HG03103 (cell line): ENCODE data around the gene PRKAR1B.
"Not testable (repeated sequence)": the region's sequence is repeated elsewhere in the genome, so short reads cannot be mapped to it uniquely, and the experiment has no call there.

Experiments
- ATAC-seq: cut with Tn5 transposase; IDR thresholded peaks from one replicate; pipeline ENCODE4 v1.9.1; 2021; ENCODE audit warnings: low read depth; ENCODE audit not compliant: unreplicated experiment

The PRKAR1B gene

GRCh38 chr7:630111-630511, 97.0 kb downstream of the PRKAR1B start:
- no peak for ATAC-seq

- no peak for ATAC-seq
These were observed 98.3 kb downstream of the PRKAR1B start for GRCh38 chr7:628826-629225.

GRCh38 chr7:628402-628763, 98.7 kb downstream of the PRKAR1B start:
- no peak for ATAC-seq

GRCh38 chr7:627661-628401, 99.2 kb downstream of the PRKAR1B start:
- no peak for ATAC-seq

GRCh38 chr7:625376-625971, 101.6 kb downstream of the PRKAR1B start:
- ATAC-seq: no peak

GRCh38 chr7:623464-623863, 103.6 kb downstream of the PRKAR1B start:
- no peak for ATAC-seq

- no peak for ATAC-seq
These were observed 105.4 kb downstream of the PRKAR1B start for GRCh38 chr7:621572-622285.

GRCh38 chr7:620885-621284, 106.2 kb downstream of the PRKAR1B start:
- no peak for ATAC-seq

GRCh38 chr7:620056-620455, 107.0 kb downstream of the PRKAR1B start:
- no peak for ATAC-seq

GRCh38 chr7:619368-619840, 107.7 kb downstream of the PRKAR1B start:
- ATAC-seq: no peak

- no peak for ATAC-seq
These were observed 108.3 kb downstream of the PRKAR1B start for GRCh38 chr7:618539-619367.

GRCh38 chr7:617614-618538, 109.2 kb downstream of the PRKAR1B start:
- ATAC-seq: no peak

- no peak for ATAC-seq
These were observed 113.5 kb downstream of the PRKAR1B start for GRCh38 chr7:613442-614140.

- not testable (repeated sequence) for ATAC-seq
These were observed 115.2 kb downstream of the PRKAR1B start for GRCh38 chr7:611837-612236.

- no peak for ATAC-seq
These were observed 115.7 kb downstream of the PRKAR1B start for GRCh38 chr7:611281-611810.

GRCh38 chr7:610531-611280, 116.4 kb downstream of the PRKAR1B start:
- no peak for ATAC-seq

GRCh38 chr7:610141-610530, 116.9 kb downstream of the PRKAR1B start:
- ATAC-seq: no peak

- ATAC-seq: no peak
These were observed 117.7 kb downstream of the PRKAR1B start for GRCh38 chr7:609365-609764.
